ENCODE measurements around the gene MSANTD1. TPM values are rescaled to one million over a fixed set of nuclear protein-coding genes. Genes with fewer than 3 reads are reported as not detected.

MSANTD1 gene
- total and polyA plus RNA-seq, 3 donors from 2014 or later, result 3.6 to 10.3 (median 10.1) TPM

DNA sequence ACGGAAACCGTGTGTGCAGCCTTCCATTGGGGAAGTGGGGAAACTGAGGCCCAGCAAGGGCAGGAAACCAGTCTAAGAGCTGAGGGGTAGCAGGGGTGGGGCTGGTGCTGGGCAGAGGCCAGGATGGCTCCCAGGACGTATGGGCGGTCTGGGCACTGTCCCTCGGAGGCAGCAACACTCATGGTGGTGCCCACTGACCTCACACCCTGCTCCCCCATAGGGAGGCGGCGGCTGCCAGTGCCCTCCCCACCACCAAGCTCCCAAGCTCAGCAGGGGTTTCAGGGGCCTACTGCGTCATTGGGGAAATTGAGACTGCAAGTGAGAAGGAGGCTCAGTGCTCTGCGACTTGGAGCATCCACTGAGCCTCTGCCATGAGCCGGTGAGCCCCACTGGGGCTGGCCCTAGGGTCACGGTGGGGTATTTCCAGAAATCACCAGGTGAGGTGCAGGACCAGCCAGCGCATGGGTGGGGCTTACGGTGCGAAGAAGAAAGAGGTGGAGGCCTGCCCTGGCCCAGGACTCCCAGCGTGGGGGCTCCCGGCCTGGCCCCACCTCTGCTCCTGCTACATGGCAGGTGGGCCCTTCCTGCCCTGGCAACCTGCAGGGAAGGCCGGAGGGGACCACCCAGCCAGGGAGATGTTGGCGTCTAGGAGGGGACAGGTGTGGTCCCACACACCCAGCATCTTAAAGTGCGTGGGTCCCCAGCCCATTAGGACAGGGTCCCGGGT, 915 bp downstream of the MSANTD1 start:
- DNase-seq, result no peak
- H3K36me3 ChIP-seq (ENCODE audit: low read depth, missing control alignments), result no peaks in the 10 kb centered on the region
- intact Hi-C loops (cut with DNase I; ENCODE audit: low total_unique reads), result no loop called here
- no peaks in the 10 kb centered on the region for H3K4me1 ChIP-seq
- TF ChIP-seq, protein P1, sequence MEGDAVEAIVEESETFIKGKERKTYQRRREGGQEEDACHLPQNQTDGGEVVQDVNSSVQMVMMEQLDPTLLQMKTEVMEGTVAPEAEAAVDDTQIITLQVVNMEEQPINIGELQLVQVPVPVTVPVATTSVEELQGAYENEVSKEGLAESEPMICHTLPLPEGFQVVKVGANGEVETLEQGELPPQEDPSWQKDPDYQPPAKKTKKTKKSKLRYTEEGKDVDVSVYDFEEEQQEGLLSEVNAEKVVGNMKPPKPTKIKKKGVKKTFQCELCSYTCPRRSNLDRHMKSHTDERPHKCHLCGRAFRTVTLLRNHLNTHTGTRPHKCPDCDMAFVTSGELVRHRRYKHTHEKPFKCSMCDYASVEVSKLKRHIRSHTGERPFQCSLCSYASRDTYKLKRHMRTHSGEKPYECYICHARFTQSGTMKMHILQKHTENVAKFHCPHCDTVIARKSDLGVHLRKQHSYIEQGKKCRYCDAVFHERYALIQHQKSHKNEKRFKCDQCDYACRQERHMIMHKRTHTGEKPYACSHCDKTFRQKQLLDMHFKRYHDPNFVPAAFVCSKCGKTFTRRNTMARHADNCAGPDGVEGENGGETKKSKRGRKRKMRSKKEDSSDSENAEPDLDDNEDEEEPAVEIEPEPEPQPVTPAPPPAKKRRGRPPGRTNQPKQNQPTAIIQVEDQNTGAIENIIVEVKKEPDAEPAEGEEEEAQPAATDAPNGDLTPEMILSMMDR (IDR thresholded peaks at IDR 0.05), result no peak
- no peak for TF ChIP-seq POLR2A (IDR thresholded peaks at IDR 0.05)
- no peak overlapping the region for H3K27ac ChIP-seq
- no peaks in the 10 kb centered on the region for H3K27me3 ChIP-seq
- H3K4me3 ChIP-seq, result no peak overlapping the region
- 89 to 92% methylated on average over 16 to 20 of the region's 20 CpGs for WGBS, 2 donors
- H3K9me3 ChIP-seq, result no peaks in the 10 kb centered on the region

DNA sequence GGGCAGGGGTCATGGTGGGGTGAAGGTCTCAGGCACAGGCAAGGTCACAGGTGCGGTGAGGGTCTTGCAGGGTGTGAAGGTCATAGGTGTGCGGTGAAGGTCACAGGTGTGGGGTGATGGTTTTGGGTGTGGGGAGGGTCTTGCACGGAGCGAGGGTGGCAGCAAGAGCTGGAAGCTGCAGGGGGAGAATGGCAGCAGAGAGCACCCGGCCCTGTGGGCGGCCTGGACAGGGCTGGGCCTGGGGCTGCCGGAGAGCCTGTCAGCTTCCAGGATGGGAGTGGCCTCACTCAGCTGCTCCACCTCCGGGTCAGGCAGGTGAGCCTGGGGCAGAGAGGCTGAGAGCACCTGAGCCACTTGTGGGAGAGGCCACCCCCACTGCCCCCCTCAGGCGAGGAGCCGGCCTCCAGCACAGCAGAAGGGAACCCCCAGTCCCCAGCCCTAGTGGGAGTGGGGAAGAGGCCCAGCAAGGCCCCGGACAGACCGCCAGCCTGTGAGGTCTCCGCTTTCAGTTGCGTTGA, 1.5 kb downstream of the MSANTD1 start:
- intact Hi-C loops (cut with DNase I; ENCODE audit: low total_unique reads), result no loop called here
- Histone ChIP-seq H3K27ac (no peak overlapping the region), H3K9me3 (no peaks in the 10 kb centered on the region), H3K4me1 (no peaks in the 10 kb centered on the region), H3K4me3 (no peak overlapping the region), H3K36me3 (ENCODE audit: low read depth, missing control alignments) (no peaks in the 10 kb centered on the region), H3K27me3 (no peaks in the 10 kb centered on the region)
- WGBS, 2 donors, result 83 to 89% methylated on average over 13 to 14 of the region's 14 CpGs
- TF ChIP-seq, protein P1 (IDR thresholded peaks at IDR 0.05), result no peak
- no peak for TF ChIP-seq POLR2A (IDR thresholded peaks at IDR 0.05)
- DNase-seq, result no peak

DNA sequence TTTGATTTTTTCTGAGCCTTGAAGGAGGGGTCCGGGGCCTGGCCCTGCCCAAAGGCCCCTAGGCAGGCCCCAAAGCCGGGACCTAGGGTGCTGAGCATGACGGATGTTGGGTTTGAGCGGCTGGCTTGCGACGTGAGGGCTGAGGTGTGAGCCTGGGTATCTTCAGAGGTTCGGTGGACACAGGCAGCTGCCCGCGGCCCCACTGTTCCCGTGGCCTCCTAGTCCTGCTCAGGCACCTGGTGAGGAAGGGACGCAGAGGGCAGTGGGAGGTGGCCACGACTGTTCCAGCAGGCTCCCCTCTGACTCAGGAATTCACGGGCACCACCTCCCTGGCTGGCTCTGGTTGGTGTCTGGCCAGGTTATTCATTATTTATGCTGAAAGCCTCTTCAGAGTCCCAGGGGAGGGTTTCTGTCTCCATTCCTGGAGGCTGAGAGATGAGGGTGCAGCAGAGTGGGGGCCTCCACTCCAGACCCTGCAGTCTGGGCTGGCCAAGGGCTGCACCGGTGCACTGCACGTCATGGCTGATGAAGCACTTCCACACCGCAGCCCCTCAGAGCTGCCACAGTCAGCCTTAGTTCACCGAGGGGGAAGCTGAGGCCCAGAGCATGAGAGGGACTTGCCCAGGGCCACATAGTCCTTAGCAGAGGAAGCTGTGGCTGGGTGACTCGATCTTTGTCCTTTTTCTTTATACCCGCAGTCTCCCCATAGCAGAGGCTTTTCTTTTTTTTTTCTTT, 2.2 kb downstream of the MSANTD1 start:
- 85 to 94% methylated on average over 7 to 19 of the region's 19 CpGs for WGBS, 2 donors
- TF ChIP-seq, protein P1 (IDR thresholded peaks at IDR 0.05), result no peak
- no peak for TF ChIP-seq POLR2A (IDR thresholded peaks at IDR 0.05)
- no peak overlapping the region for H3K27ac ChIP-seq

DNA sequence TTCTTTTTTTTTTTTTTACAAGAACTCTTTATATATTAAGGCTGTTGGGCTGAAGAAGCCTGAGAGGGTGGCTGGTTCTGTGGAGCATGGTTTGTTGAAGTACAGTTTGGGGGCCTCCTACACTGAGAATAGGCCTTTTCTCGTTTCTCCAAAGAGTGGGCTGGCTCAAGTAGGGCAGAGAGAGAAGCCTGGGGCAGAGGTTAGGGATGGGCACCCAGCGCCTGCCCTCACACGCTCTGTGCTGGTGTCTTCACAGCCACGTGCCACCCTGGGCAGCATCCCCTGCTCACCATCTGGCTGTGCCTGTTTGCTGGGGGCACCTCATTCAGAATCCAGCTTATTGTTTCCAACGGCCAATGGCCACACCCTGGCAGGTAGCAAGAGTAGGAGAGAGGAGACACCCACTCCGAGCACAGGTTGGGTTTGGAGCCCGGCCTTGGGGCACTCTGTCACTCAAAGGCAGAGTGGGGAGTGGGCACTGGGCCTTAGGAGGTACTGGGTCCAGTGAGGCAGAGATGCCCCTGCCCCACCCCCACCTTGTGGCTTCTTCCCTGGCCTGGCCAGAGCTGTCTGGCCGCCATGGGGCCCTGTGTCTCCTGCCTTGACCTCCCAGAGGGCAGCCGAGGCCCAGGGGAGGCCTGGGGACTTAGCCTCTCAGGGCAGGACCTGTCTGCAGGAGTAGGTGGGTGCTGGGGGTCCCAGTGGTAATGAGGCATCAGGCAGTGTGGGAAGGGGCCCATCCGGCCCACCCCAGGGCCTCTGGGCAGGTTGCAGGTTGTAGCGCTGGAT, 2.9 kb downstream of the MSANTD1 start:
- Histone ChIP-seq H3K4me1 (no peaks in the 10 kb centered on the region), H3K36me3 (ENCODE audit: low read depth, missing control alignments) (no peaks in the 10 kb centered on the region), H3K9me3 (no peaks in the 10 kb centered on the region), H3K27ac (no peak overlapping the region), H3K4me3 (no peak overlapping the region), H3K27me3 (no peaks in the 10 kb centered on the region)
- intact Hi-C loops (cut with DNase I; ENCODE audit: low total_unique reads), result no loop called here
- TF ChIP-seq POLR2A (IDR thresholded peaks at IDR 0.05), result no peak
- TF ChIP-seq, protein P1 (IDR thresholded peaks at IDR 0.05), result no peak
- no peak for DNase-seq
- WGBS, 2 donors, result 95 to 98% methylated on average over 9 to 11 of the region's 11 CpGs

More for the DNA sequence above, 2.2 kb downstream of the MSANTD1 start:
- no peaks in the 10 kb centered on the region for H3K9me3 ChIP-seq
- DNase-seq, result no peak
- H3K4me3 ChIP-seq, result no peak overlapping the region
- H3K27me3 ChIP-seq, result no peaks in the 10 kb centered on the region
- H3K36me3 ChIP-seq (ENCODE audit: low read depth, missing control alignments), result no peaks in the 10 kb centered on the region
- H3K4me1 ChIP-seq, result no peaks in the 10 kb centered on the region
- intact Hi-C loops (cut with DNase I; ENCODE audit: low total_unique reads), result no loop called here
